HUES6 (cell line): ENCODE data around the gene B3GLCT.
"Not testable (repeated sequence)": the region's sequence is repeated elsewhere in the genome, so short reads cannot be mapped to it uniquely, and the experiment has no call there.

Experiments
- H3K27ac ChIP-seq: 2 replicates; pipeline ENCODE4 v1.7.0; 2013; ENCODE audit warnings: low read depth, mild to moderate bottlenecking, low read length, inconsistent platforms
- H3K27me3 ChIP-seq: 2 replicates; pipeline ENCODE4 v1.6.1; 2013; ENCODE audit warnings: low read length; ENCODE audit not compliant: control insufficient read depth, insufficient read depth
- H3K36me3 ChIP-seq: 2 replicates; pipeline ENCODE4 v1.6.1; 2013; ENCODE audit warnings: low read length; ENCODE audit not compliant: control insufficient read depth, insufficient read depth
- H3K4me1 ChIP-seq: 2 replicates; pipeline ENCODE4 v1.6.1; 2013; ENCODE audit warnings: low read length; ENCODE audit not compliant: control insufficient read depth, insufficient read depth
- H3K4me3 ChIP-seq: 2 replicates; pipeline ENCODE4 v1.5.1; 2013; ENCODE audit warnings: low read depth, low read length
- H3K9ac ChIP-seq: one replicate; pipeline ENCODE4 v1.6.1; 2013; ENCODE audit warnings: mild to moderate bottlenecking, low read length
- H3K9me3 ChIP-seq: 2 replicates; pipeline ENCODE4 v1.6.1; 2013; ENCODE audit warnings: low read depth, low read length; ENCODE audit not compliant: control insufficient read depth, insufficient read depth

B3GLCT gene

GRCh38 chr13:31168166-31168565 is 31.6 kb upstream of the B3GLCT start:
- Histone ChIP-seq H3K9me3 (no peaks in the 10 kb centered on the region), H3K27me3 (no peaks in the 10 kb centered on the region), H3K4me1 (no peaks in the 10 kb centered on the region), H3K36me3 (no peaks in the 10 kb centered on the region), H3K4me3 (no peak overlapping the region), H3K27ac (no peak overlapping the region), H3K9ac (no peak overlapping the region)

GRCh38 chr13:31168736-31169135 is 31.0 kb upstream of the B3GLCT start:
- no peaks in the 10 kb centered on the region for H3K4me1 ChIP-seq
- no peak overlapping the region for H3K9ac ChIP-seq
- no peak overlapping the region for H3K4me3 ChIP-seq
- no peaks in the 10 kb centered on the region for H3K36me3 ChIP-seq
- H3K27me3 ChIP-seq, result no peaks in the 10 kb centered on the region
- no peak overlapping the region for H3K27ac ChIP-seq
- H3K9me3 ChIP-seq, result no peaks in the 10 kb centered on the region

GRCh38 chr13:31172001-31172400 is 27.8 kb upstream of the B3GLCT start:
- no peaks in the 10 kb centered on the region for H3K36me3 ChIP-seq
- H3K27me3 ChIP-seq, result no peaks in the 10 kb centered on the region
- H3K27ac ChIP-seq, result no peak overlapping the region
- no peaks in the 10 kb centered on the region for H3K9me3 ChIP-seq
- H3K4me3 ChIP-seq, result no peak overlapping the region
- no peaks in the 10 kb centered on the region for H3K4me1 ChIP-seq
- H3K9ac ChIP-seq, result no peak overlapping the region

- H3K9me3 ChIP-seq, result no peaks in the 10 kb centered on the region
- H3K36me3 ChIP-seq, result no peaks in the 10 kb centered on the region
- no peak overlapping the region for H3K4me3 ChIP-seq
- H3K4me1 ChIP-seq, result no peaks in the 10 kb centered on the region
- H3K9ac ChIP-seq, result no peak overlapping the region
- H3K27me3 ChIP-seq, result no peaks in the 10 kb centered on the region
- no peak overlapping the region for H3K27ac ChIP-seq
These were observed 27.2 kb upstream of the B3GLCT start for GRCh38 chr13:31172535-31172934.

- no peak overlapping the region for H3K4me3 ChIP-seq
These were observed 25.8 kb upstream of the B3GLCT start for GRCh38 chr13:31174018-31174417.

GRCh38 chr13:31175847-31176532 is 23.8 kb upstream of the B3GLCT start:
- Histone ChIP-seq H3K4me1 (no peaks in the 10 kb centered on the region), H3K36me3 (no peaks in the 10 kb centered on the region), H3K27ac (no peak overlapping the region), H3K27me3 (no peaks in the 10 kb centered on the region), H3K9ac (no peak overlapping the region), H3K9me3 (0 out of 2 replicates have a peak, but pooled peaks cover 6% of the 10 kb centered on the region), H3K4me3 (no peak overlapping the region)

More at GRCh38 chr13:31174018-31174417, 25.8 kb upstream of the B3GLCT start:
- no peaks in the 10 kb centered on the region for H3K36me3 ChIP-seq
- H3K9ac ChIP-seq, result no peak overlapping the region
- H3K27me3 ChIP-seq, result no peaks in the 10 kb centered on the region
- no peak overlapping the region for H3K27ac ChIP-seq
- no peaks in the 10 kb centered on the region for H3K4me1 ChIP-seq
- 0 out of 2 replicates have a peak, but pooled peaks cover 6% of the 10 kb centered on the region for H3K9me3 ChIP-seq

- H3K9ac ChIP-seq, H3K27ac ChIP-seq, H3K4me1 ChIP-seq, H3K4me3 ChIP-seq, H3K36me3 ChIP-seq, H3K9me3 ChIP-seq, H3K27me3 ChIP-seq: not testable (repeated sequence)
These were observed 21.8 kb upstream of the B3GLCT start for GRCh38 chr13:31177813-31178495.

- Histone ChIP-seq H3K9ac (no peak overlapping the region), H3K27ac (no peak overlapping the region), H3K9me3 (0 out of 2 replicates have a peak, but pooled peaks cover 9% of the 10 kb centered on the region), H3K27me3 (no peaks in the 10 kb centered on the region), H3K36me3 (no peaks in the 10 kb centered on the region), H3K4me3 (no peak overlapping the region), H3K4me1 (no peaks in the 10 kb centered on the region)
These were observed 20.5 kb upstream of the B3GLCT start for GRCh38 chr13:31179241-31179640.

- no peaks in the 10 kb centered on the region for H3K36me3 ChIP-seq
- H3K4me3 ChIP-seq, result no peak overlapping the region
- no peak overlapping the region for H3K27ac ChIP-seq
- H3K27me3 ChIP-seq, result no peaks in the 10 kb centered on the region
- no peak overlapping the region for H3K9ac ChIP-seq
- H3K9me3 ChIP-seq, result 0 out of 2 replicates have a peak, but pooled peaks cover 9% of the 10 kb centered on the region
- no peaks in the 10 kb centered on the region for H3K4me1 ChIP-seq
These were observed 20.0 kb upstream of the B3GLCT start for GRCh38 chr13:31179754-31180153.

- no peaks in the 10 kb centered on the region for H3K36me3 ChIP-seq
- no peaks in the 10 kb centered on the region for H3K4me1 ChIP-seq
- H3K27me3 ChIP-seq, result no peaks in the 10 kb centered on the region
- H3K4me3 ChIP-seq, result no peak overlapping the region
- peaks cover 10% of the 10 kb centered on the region; the same call in 1 of the 2 replicates for H3K9me3 ChIP-seq
- no peak overlapping the region for H3K9ac ChIP-seq
- no peak overlapping the region for H3K27ac ChIP-seq
These were observed 16.8 kb upstream of the B3GLCT start for GRCh38 chr13:31182987-31183386.

- Histone ChIP-seq H3K36me3 (no peaks in the 10 kb centered on the region), H3K4me1 (no peaks in the 10 kb centered on the region), H3K27ac (no peak overlapping the region), H3K9me3 (peaks cover 14% of the 10 kb centered on the region), H3K27me3 (no peaks in the 10 kb centered on the region), H3K4me3 (no peak overlapping the region), H3K9ac (no peak overlapping the region)
These were observed 15.3 kb upstream of the B3GLCT start for GRCh38 chr13:31184451-31184850.
